WERI-Rb-1 (cell line): Measurements from ENCODE around the gene MAD1L1.

Experiments used
- DNase-seq: peaks from one replicate; pipeline ENCODE4 v3.0.0-alpha.2; 2020
- H3K27ac ChIP-seq: fragments of 250-450 bp; sonication (Bioruptor Pico); 2 replicates; pipeline ENCODE4 v1.5.1; 2020; ENCODE audit warnings: mild to moderate bottlenecking, moderate library complexity
- H3K27me3 ChIP-seq: fragments of 250-450 bp; sonication (Bioruptor Pico); 2 replicates; pipeline ENCODE4 v1.5.1; 2021; ENCODE audit warnings: mild to moderate bottlenecking, low read depth, moderate library complexity; ENCODE audit not compliant: insufficient read depth, severe bottlenecking
- H3K36me3 ChIP-seq: fragments of 250-450 bp; sonication (Bioruptor Pico); 2 replicates; pipeline ENCODE4 v1.5.1; 2020; ENCODE audit warnings: mild to moderate bottlenecking, moderate library complexity
- H3K4me3 ChIP-seq: 2 replicates; pipeline ENCODE4 v1.5.1; 2011; ENCODE audit warnings: low read depth, mild to moderate bottlenecking, control low read depth, low read length
- H3K9me3 ChIP-seq: fragments of 250-450 bp; sonication (Bioruptor Pico); 2 replicates; pipeline ENCODE4 v1.5.1; 2021; ENCODE audit warnings: mild to moderate bottlenecking, moderate library complexity; ENCODE audit not compliant: severe bottlenecking
- TF ChIP-seq, protein P1 (sequence below): IDR thresholded peaks from 2 replicates; pipeline ENCODE4 v1.5.1; 2011; ENCODE audit warnings: low read depth, mild to moderate bottlenecking, control low read depth, inconsistent platforms, low read length

Gene MAD1L1

GRCh38 chr7:2048531-2048930, 184.2 kb downstream of the MAD1L1 start:
- Histone ChIP-seq H3K36me3 (no peaks in the 10 kb centered on the region), H3K27ac (no peak overlapping the region), H3K4me3 (no peak overlapping the region), H3K27me3 (no peaks in the 10 kb centered on the region), H3K9me3 (no peaks in the 10 kb centered on the region)
- no peak for DNase-seq
- TF ChIP-seq, protein P1, sequence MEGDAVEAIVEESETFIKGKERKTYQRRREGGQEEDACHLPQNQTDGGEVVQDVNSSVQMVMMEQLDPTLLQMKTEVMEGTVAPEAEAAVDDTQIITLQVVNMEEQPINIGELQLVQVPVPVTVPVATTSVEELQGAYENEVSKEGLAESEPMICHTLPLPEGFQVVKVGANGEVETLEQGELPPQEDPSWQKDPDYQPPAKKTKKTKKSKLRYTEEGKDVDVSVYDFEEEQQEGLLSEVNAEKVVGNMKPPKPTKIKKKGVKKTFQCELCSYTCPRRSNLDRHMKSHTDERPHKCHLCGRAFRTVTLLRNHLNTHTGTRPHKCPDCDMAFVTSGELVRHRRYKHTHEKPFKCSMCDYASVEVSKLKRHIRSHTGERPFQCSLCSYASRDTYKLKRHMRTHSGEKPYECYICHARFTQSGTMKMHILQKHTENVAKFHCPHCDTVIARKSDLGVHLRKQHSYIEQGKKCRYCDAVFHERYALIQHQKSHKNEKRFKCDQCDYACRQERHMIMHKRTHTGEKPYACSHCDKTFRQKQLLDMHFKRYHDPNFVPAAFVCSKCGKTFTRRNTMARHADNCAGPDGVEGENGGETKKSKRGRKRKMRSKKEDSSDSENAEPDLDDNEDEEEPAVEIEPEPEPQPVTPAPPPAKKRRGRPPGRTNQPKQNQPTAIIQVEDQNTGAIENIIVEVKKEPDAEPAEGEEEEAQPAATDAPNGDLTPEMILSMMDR, result no peak

DNA sequence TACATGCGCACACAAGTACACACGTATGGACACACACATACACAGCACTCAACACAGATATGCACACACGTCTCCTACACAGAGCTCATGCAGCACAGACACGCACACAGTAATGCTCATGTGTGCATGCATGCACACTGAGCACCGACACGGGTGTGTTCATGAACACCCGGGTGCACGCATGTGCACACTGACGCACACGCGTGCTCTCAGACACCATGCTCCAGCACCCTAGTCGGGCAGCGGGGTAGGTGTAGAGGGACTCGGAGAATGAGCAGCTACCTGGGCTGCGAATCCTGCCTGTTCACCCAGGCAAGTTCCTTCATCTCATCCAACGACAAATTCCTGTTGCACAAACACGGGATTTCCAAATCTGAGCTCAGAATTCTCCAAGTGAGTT, 184.7 kb downstream of the MAD1L1 start:
- H3K9me3 ChIP-seq, result no peaks in the 10 kb centered on the region
- H3K36me3 ChIP-seq, result no peaks in the 10 kb centered on the region
- TF ChIP-seq, protein P1, result no peak
- no peak overlapping the region for H3K27ac ChIP-seq
- H3K27me3 ChIP-seq, result no peaks in the 10 kb centered on the region
- no peak overlapping the region for H3K4me3 ChIP-seq
- no peak for DNase-seq

DNA sequence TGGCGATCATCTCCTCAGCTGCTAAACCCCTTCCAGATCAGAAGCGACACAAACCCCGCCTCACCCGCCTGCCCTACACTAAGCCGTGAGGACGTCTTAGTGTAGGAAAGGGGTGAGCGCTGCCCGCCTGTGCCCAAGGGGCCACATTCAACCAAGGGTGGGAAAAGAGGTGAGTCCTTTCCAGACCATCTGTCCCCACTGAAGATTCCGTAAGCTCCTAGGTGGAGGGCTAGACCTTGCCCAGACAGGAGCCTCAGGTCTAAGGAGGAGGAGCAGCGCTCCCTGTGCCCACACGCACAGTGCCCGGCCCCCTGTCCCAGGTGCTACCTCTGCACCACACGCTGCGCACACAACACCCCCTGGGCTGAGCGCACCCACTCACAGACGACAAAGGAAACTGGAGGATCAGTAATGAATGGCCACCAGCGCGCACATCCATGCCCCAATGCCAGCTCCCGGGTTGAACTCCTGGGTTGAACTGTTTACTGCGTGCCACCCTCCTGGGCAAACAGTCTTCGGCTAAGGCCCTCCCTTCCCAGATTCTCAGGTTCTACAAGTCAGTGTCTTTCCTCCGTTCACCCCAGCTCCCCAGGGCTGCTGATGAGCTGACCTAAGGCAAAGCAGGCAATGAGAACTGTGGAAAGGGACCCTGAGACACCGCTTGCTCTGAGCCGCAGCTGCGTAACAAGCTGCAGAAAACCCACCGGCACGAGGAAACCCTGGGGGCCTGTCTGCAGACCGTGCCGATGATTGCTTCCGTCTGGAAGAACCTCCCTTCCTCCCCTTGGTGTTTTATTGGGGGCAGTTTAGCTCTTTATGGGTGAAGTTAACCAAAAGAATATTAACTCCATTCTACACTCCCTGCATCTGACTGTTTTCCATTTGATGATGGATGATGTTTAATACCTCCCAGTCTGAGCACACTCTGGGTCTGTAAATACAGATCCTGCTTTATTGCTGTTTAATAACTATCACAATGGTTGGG, 185.9 kb downstream of the MAD1L1 start:
- TF ChIP-seq, protein P1, result no peak
- Histone ChIP-seq H3K27me3 (no peaks in the 10 kb centered on the region), H3K4me3 (no peak overlapping the region), H3K27ac (0 out of 2 replicates have a peak overlapping the region, but pooled peaks have one; percentile 22), H3K36me3 (peaks cover 8% of the 10 kb centered on the region), H3K9me3 (peaks cover 7% of the 10 kb centered on the region)
- peak; percentile 72 for DNase-seq

- no peaks in the 10 kb centered on the region for H3K27me3 ChIP-seq
- no peak overlapping the region for H3K27ac ChIP-seq
- peaks cover 7% of the 10 kb centered on the region for H3K9me3 ChIP-seq
- H3K36me3 ChIP-seq, result peaks cover 8% of the 10 kb centered on the region
- no peak overlapping the region for H3K4me3 ChIP-seq
- no peak for DNase-seq
- TF ChIP-seq, protein P1, result no peak
These were observed 187.0 kb downstream of the MAD1L1 start for GRCh38 chr7:2045559-2046405.

- no peak for DNase-seq
- no peak overlapping the region for H3K27ac ChIP-seq
- H3K36me3 ChIP-seq, result peaks cover 8% of the 10 kb centered on the region
- H3K9me3 ChIP-seq, result peaks cover 7% of the 10 kb centered on the region
- TF ChIP-seq, protein P1, result no peak
- no peak overlapping the region for H3K4me3 ChIP-seq
- H3K27me3 ChIP-seq, result no peaks in the 10 kb centered on the region
These were observed 187.8 kb downstream of the MAD1L1 start for GRCh38 chr7:2044883-2045471.
